HG03159 (cell line): ENCODE data around the gene NT5C1A.

ENCODE experiments used
- ATAC-seq: cut with Tn5 transposase; IDR thresholded peaks from one replicate; pipeline ENCODE4 v1.9.1; 2021; ENCODE audit warnings: mild to moderate bottlenecking, moderate library complexity; ENCODE audit not compliant: unreplicated experiment

Gene NT5C1A

DNA sequence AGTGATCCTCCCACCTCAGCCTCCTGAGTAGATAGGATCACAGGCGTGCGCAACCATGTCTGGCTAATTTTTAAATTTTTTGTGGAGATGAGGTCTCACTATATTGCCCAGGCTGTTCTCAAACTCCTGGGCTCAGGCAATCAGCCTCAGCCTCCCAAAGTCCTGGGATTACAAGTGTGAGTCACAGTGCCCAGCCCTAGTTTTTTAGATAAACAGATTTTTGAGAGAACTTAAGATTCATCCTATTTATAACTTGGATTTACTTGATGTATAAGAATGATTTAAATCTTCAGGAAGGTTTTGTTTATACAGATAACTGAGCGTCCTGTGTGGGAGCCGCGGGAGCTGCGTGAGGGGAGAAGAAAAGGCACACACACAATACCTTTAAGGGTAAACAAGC, 58.7 kb downstream of the NT5C1A start:
- ATAC-seq: no peak

DNA sequence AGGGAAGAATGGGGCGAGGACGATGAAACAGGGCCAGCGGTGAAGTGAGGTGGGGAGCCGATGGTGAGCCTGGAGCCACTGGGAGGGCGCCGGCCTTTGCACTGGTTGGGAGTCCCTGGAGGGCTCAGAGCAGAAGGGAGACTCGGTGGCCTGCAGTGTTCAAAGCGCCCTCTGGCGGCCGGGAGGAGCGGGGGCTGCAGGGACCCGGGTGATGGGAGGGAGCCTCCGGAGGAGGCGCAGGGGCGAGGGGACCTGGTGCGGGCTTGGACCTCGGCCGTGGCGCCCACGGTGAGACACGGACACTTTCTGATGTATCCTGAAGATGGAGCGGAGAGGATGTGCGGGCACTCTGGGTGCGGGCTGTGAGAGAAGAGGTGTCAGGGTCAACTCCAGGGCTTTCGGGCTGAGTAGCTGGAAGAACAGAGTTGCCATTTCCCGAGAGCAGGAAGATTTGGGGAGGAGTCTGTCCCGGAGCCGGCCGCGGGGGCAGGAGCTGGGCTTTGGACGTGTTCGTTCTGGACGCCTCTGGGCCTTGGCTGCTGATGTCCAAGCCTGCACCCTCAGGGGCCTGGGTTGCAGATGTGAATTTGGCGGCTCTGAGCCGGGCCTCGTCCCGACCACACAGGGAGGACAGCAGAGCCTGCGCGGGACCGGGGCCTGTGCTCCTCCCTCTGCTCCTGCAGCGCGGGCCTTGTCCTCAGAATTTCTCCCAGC, 62.1 kb downstream of the NT5C1A start:
- ATAC-seq: peak; percentile 54
